GM12875 (cell line): ENCODE measurements around the gene STAT4.

Experiments
- H3K4me3 ChIP-seq: one replicate; pipeline ENCODE4 v1.5.1; 2011; ENCODE audit warnings: low read depth, low read length, control low read depth
- TF ChIP-seq, protein P1 (sequence below): IDR thresholded peaks from 2 replicates; pipeline ENCODE4 v1.5.1; 2011; ENCODE audit warnings: low read depth, mild to moderate bottlenecking, control low read depth, inconsistent platforms, low read length, moderate library complexity, borderline replicate concordance; ENCODE audit not compliant: insufficient read depth

STAT4 gene

DNA sequence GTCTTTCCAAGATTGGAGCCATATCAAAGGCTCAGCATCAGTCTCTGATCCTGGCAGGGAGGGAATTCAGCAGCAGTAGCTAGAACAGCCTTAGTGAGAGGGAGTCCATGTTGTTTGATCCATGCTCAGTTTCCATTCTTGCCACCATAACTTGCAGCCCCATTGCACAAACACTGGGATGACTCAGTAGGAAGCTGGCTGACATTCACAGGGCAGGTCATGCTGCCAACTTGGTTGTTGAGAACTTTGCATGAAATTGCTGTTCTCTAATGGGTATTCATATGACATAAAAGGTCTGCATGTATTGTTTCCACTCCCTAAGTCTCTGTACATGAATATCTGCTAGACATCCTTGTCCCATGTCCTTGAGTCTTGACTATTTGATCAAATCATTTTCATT, 29.9 kb upstream of the STAT4 start:
- TF ChIP-seq, protein P1, sequence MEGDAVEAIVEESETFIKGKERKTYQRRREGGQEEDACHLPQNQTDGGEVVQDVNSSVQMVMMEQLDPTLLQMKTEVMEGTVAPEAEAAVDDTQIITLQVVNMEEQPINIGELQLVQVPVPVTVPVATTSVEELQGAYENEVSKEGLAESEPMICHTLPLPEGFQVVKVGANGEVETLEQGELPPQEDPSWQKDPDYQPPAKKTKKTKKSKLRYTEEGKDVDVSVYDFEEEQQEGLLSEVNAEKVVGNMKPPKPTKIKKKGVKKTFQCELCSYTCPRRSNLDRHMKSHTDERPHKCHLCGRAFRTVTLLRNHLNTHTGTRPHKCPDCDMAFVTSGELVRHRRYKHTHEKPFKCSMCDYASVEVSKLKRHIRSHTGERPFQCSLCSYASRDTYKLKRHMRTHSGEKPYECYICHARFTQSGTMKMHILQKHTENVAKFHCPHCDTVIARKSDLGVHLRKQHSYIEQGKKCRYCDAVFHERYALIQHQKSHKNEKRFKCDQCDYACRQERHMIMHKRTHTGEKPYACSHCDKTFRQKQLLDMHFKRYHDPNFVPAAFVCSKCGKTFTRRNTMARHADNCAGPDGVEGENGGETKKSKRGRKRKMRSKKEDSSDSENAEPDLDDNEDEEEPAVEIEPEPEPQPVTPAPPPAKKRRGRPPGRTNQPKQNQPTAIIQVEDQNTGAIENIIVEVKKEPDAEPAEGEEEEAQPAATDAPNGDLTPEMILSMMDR, result no peak

DNA sequence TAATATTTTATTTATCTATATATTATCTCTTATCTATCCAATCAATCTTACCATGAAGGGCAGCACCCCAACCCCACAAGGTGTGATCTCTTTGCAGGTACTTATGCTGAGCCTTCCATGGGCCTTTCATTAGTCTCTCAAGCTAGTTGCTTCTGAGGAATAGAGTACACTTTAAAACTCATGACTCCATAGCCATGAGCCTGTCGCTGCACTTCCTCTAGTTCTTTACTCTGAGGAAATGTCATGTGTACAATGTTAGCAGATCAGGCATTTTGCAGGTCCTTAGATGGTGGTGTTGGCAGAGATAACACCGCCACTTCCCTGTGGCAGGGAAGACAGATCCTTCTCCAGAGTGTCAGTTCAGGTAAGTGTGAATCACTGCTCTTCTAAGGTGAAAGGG, 29.5 kb upstream of the STAT4 start:
- TF ChIP-seq, protein P1, result no peak
- H3K4me3 ChIP-seq, result no peak overlapping the region

More for the DNA sequence above, 29.9 kb upstream of the STAT4 start:
- H3K4me3 ChIP-seq, result no peak overlapping the region

GRCh38 chr2:191178806-191179514, 28.2 kb upstream of the STAT4 start:
- H3K4me3 ChIP-seq, result no peak overlapping the region
- TF ChIP-seq, protein P1, result no peak

- no peak overlapping the region for H3K4me3 ChIP-seq
- TF ChIP-seq, protein P1, result no peak
These were observed 27.2 kb upstream of the STAT4 start for GRCh38 chr2:191177751-191178736.

GRCh38 chr2:191176801-191177438, 26.1 kb upstream of the STAT4 start:
- H3K4me3 ChIP-seq, result no peak overlapping the region
- TF ChIP-seq, protein P1, result no peak

- H3K4me3 ChIP-seq, result no peak overlapping the region
- TF ChIP-seq, protein P1, result no peak
These were observed 25.5 kb upstream of the STAT4 start for GRCh38 chr2:191176305-191176704.
